Panc1 (cell line): Measurements from ENCODE around the gene FANK1. TPM values are rescaled to one million over a fixed set of nuclear protein-coding genes. Genes with fewer than 3 reads are reported as not detected.
"Not testable (repeated sequence)": the region's sequence is repeated elsewhere in the genome, so short reads cannot be mapped to it uniquely, and the experiment has no call there.

Source experiments
- ATAC-seq: fragments of 200-7000 bp; cut with Tn5 transposase; 2 replicates; pipeline ENCODE4 v1.9.1; 2020; ENCODE audit warnings: mild to moderate bottlenecking, moderate library complexity
- BruUV-seq: library from RNA; stranded (reverse); fragments of 400-500 nt; replicated peaks from 2 replicates; lab custom pipeline; 2021; lab: Mats Ljungman, UMichigan
- CTCF ChIA-PET: fragments of 300-600 bp; sonication (Branson Sonifier 250); formaldehyde crosslinking; loops from one replicate; lab custom pipeline; 2022; ENCODE audit warnings: antibody characterized with exemption; lab: Charles Lee
- POLR2A ChIA-PET: fragments of 300-600 bp; sonication (Branson Sonifier 250); formaldehyde crosslinking; loops from one replicate; lab custom pipeline; 2022; ENCODE audit warnings: antibody characterized with exemption; lab: Charles Lee
- DNase-seq: peaks from one replicate; pipeline ENCODE4 v3.0.0-alpha.2; 2010; ENCODE audit warnings: low read depth, low spot score
- H3K27ac ChIP-seq: 2 replicates; pipeline ENCODE4 v1.5.1; 2011; ENCODE audit warnings: mild to moderate bottlenecking, low read length, inconsistent platforms
- H3K27me3 ChIP-seq: fragments of 200-500 bp; sonication (Bioruptor generic); 2 replicates; pipeline ENCODE4 v1.6.0; 2014; ENCODE audit warnings: low read length, inconsistent platforms; ENCODE audit not compliant: control insufficient read depth, insufficient read depth
- H3K36me3 ChIP-seq: fragments of 200-500 bp; sonication (Bioruptor generic); 2 replicates; pipeline ENCODE4 v1.5.1; 2014; ENCODE audit warnings: inconsistent platforms, mild to moderate bottlenecking, low read length, moderate library complexity; ENCODE audit not compliant: control insufficient read depth, insufficient read depth
- H3K4me1 ChIP-seq: 2 replicates; pipeline ENCODE4 v1.5.1; 2011; ENCODE audit warnings: inconsistent platforms, mild to moderate bottlenecking, low read length, moderate library complexity; ENCODE audit not compliant: control insufficient read depth, insufficient read depth
- H3K4me3 ChIP-seq, 2 experiments: 2 replicates each; pipeline ENCODE4 v1.5.1; 2011 to 2012; ENCODE audit warnings: low read depth in 2 of 2, low read length in 2 of 2, mild to moderate bottlenecking in 2 of 2, inconsistent platforms in 1 of 2, moderate library complexity in 1 of 2
- H3K9me3 ChIP-seq: fragments of 200-500 bp; sonication (Bioruptor generic); 2 replicates; pipeline ENCODE4 v1.5.1; 2014; ENCODE audit warnings: low read depth, mild to moderate bottlenecking, inconsistent platforms, low read length, moderate library complexity; ENCODE audit not compliant: control insufficient read depth, insufficient read depth
- POLR2AphosphoS5 ChIP-seq: IDR thresholded peaks from 2 replicates; pipeline ENCODE4 v1.6.1; 2012; ENCODE audit warnings: mild to moderate bottlenecking, low read depth, low read length, moderate library complexity
- SIN3A ChIP-seq: IDR thresholded peaks from 2 replicates; pipeline ENCODE4 v1.6.1; 2012; ENCODE audit warnings: low read depth, mild to moderate bottlenecking, low read length, moderate library complexity, borderline replicate concordance; ENCODE audit not compliant: insufficient read depth
- TCF7L2 ChIP-seq: IDR thresholded peaks from 2 replicates; pipeline ENCODE4 v1.6.1; 2011; ENCODE audit warnings: mild to moderate bottlenecking, low read depth, low read length, inconsistent platforms
- in situ Hi-C: cut with HindIII; loops from 2 replicates; pipeline ENCODE4 v1.10.0; 2016; ENCODE audit warnings: low sequenced_read_pairs, low pct_unique_long_range_greater_than_20kb
- intact Hi-C: fragments of 100-400 bp; cut with micrococcal nuclease; formaldehyde crosslinking; loops from one replicate; pipeline ENCODE4 v1.10.0; 2022; ENCODE audit not compliant: unreplicated experiment
- total RNA-seq: library from RNA; stranded (reverse); gene quantifications from one replicate; pipeline ENCODE4 v1.2.1, GENCODE V29; 2021; ENCODE audit not compliant: unreplicated experiment
- TF ChIP-seq, protein P1 (sequence below): fragments of 450-650 bp; IDR thresholded peaks from 2 replicates; pipeline ENCODE4 v1.5.1; 2017; ENCODE audit warnings: mild to moderate bottlenecking
- TF ChIP-seq, protein P2 (sequence below), 2 experiments: IDR thresholded peaks; 2 replicates each; pipeline ENCODE4 v1.6.1; 2011 to 2012; ENCODE audit warnings: low read depth in 2 of 2, control low read depth in 1 of 2, low read length in 1 of 2, mild to moderate bottlenecking in 1 of 2, moderate library complexity in 1 of 2; ENCODE audit not compliant: insufficient read depth in 1 of 2

The FANK1 gene
- total RNA-seq, 1 experiment from 2014 or later, result 19.1 TPM

DNA sequence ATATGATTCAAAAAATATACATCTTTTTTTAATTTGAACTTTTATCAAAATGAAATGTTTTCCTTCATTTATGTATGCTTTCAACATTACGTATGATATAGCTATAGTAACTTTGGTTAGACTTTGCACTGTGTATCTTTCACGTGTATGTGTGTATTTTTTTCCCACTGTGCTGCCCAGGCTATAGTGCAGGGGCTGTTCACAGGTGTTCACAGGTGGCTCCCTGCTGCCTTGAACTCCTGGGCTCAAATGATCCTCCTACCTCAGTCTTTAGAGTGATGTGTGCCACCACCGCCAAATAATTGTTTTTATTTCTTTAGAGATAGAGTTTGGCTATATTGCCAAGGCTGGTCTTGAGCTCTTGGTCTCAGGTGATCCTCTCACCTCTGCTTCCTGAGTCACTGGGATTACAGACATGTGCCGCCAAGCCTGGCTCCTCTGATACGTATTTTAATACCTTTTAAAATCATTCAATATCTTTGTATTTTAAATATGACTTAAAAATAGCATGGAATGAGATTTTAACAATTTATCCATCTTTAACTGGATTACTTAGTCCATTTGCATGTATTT is 29.0 kb downstream of the FANK1 start:
- Histone ChIP-seq H3K27me3 (no peaks in the 10 kb centered on the region), H3K4me1 (peaks cover 7% of the 10 kb centered on the region; the same call in 1 of the 2 replicates), H3K36me3 (no peaks in the 10 kb centered on the region), H3K4me3 (no peak overlapping the region), H3K27ac (no peak overlapping the region), H3K9me3 (no peaks in the 10 kb centered on the region)
- in situ Hi-C loops (no loop called here), intact Hi-C loops (no loop called here)
- no TSS peak for BruUV-seq
- ChIA-PET CTCF (interaction anchor here (1.1 kb wide), 1 partner anchor 9 kb away, joined by 9 read pairs; no protein-coding TSS in a partner anchor), POLR2A (interaction anchor here (0.7 kb wide), 1 partner anchor 695 kb away, joined by 3 read pairs; no protein-coding TSS in a partner anchor)
- TF ChIP-seq TCF7L2, result no peak
- TF ChIP-seq, protein P1, sequence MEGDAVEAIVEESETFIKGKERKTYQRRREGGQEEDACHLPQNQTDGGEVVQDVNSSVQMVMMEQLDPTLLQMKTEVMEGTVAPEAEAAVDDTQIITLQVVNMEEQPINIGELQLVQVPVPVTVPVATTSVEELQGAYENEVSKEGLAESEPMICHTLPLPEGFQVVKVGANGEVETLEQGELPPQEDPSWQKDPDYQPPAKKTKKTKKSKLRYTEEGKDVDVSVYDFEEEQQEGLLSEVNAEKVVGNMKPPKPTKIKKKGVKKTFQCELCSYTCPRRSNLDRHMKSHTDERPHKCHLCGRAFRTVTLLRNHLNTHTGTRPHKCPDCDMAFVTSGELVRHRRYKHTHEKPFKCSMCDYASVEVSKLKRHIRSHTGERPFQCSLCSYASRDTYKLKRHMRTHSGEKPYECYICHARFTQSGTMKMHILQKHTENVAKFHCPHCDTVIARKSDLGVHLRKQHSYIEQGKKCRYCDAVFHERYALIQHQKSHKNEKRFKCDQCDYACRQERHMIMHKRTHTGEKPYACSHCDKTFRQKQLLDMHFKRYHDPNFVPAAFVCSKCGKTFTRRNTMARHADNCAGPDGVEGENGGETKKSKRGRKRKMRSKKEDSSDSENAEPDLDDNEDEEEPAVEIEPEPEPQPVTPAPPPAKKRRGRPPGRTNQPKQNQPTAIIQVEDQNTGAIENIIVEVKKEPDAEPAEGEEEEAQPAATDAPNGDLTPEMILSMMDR, result no peak
- TF ChIP-seq POLR2AphosphoS5, result no peak
- TF ChIP-seq SIN3A, result no peak
- TF ChIP-seq, protein P2, sequence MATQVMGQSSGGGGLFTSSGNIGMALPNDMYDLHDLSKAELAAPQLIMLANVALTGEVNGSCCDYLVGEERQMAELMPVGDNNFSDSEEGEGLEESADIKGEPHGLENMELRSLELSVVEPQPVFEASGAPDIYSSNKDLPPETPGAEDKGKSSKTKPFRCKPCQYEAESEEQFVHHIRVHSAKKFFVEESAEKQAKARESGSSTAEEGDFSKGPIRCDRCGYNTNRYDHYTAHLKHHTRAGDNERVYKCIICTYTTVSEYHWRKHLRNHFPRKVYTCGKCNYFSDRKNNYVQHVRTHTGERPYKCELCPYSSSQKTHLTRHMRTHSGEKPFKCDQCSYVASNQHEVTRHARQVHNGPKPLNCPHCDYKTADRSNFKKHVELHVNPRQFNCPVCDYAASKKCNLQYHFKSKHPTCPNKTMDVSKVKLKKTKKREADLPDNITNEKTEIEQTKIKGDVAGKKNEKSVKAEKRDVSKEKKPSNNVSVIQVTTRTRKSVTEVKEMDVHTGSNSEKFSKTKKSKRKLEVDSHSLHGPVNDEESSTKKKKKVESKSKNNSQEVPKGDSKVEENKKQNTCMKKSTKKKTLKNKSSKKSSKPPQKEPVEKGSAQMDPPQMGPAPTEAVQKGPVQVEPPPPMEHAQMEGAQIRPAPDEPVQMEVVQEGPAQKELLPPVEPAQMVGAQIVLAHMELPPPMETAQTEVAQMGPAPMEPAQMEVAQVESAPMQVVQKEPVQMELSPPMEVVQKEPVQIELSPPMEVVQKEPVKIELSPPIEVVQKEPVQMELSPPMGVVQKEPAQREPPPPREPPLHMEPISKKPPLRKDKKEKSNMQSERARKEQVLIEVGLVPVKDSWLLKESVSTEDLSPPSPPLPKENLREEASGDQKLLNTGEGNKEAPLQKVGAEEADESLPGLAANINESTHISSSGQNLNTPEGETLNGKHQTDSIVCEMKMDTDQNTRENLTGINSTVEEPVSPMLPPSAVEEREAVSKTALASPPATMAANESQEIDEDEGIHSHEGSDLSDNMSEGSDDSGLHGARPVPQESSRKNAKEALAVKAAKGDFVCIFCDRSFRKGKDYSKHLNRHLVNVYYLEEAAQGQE (IDR thresholded peaks at IDR 0.05; ENCODE audit: insufficient read depth in 1 of 2, low read depth in 2 of 2, low read length in 1 of 2), result no peak
- DNase-seq (no peak), ATAC-seq (no peak)

DNA sequence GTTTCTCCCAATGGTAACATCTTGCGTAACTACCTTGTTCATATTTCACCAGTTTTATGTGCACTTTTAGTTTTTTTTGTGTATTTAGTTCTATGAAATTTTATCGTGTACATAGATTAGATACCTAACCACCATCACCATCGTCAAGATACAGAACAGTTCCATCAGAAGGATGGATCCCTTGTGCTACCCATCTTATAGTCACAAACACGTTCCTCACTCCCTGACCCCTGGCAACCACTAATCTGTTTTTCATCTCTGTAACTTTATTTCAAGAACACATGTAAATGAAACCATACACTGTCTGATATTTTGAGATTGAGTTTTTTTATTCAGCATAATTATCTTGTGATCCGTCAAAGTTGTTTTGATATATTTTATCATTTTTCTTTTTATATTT is 29.9 kb downstream of the FANK1 start:
- H3K36me3 ChIP-seq, result no peaks in the 10 kb centered on the region
- TF ChIP-seq POLR2AphosphoS5, result no peak
- TF ChIP-seq, protein P2 (IDR thresholded peaks at IDR 0.05; ENCODE audit: insufficient read depth in 1 of 2, low read depth in 2 of 2, low read length in 1 of 2), result no peak
- TF ChIP-seq, protein P1, result no peak
- no peak for TF ChIP-seq TCF7L2
- TF ChIP-seq SIN3A, result no peak
- ChIA-PET POLR2A (no interaction called here), CTCF (no interaction called here)
- no peaks in the 10 kb centered on the region for H3K9me3 ChIP-seq
- no peaks in the 10 kb centered on the region for H3K27me3 ChIP-seq
- DNase-seq (no peak), ATAC-seq (no peak)
- H3K4me3 ChIP-seq, result no peak overlapping the region
- in situ Hi-C loops (no loop called here), intact Hi-C loops (no loop called here)
- no TSS peak for BruUV-seq
- H3K4me1 ChIP-seq, result peaks cover 7% of the 10 kb centered on the region; the same call in 1 of the 2 replicates
- H3K27ac ChIP-seq, result no peak overlapping the region

DNA sequence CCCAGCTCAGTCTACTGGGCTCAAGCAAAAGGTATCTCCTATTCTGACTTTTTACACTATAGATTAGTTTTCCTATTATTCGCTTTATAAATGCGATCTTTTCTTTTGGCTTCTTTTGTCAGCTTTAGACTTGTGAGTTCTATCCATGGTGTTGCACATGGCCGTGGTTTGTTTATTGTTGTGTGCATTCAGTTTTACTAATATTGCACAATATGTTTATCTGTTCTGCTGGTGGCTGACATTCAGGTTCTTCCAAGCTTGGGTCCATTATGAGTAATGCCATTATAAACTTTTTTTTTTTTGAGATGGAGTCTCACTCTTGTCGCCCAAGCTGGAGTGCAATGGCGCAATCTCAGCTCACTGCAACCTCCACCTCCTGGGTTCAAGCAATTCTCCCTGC is 30.9 kb downstream of the FANK1 start:
- H3K36me3 ChIP-seq, intact Hi-C loops, H3K4me1 ChIP-seq, H3K27ac ChIP-seq, in situ Hi-C loops, DNase-seq, H3K4me3 ChIP-seq, BruUV-seq, ATAC-seq, H3K9me3 ChIP-seq, POLR2A ChIA-PET, CTCF ChIA-PET, H3K27me3 ChIP-seq: not testable (repeated sequence)
